HG02588 (cell line): ENCODE measurements around the gene GRIN1.

ENCODE experiments used
- ATAC-seq: cut with Tn5 transposase; IDR thresholded peaks from one replicate; pipeline ENCODE4 v1.9.1; 2021; ENCODE audit warnings: mild to moderate bottlenecking, moderate library complexity; ENCODE audit not compliant: unreplicated experiment

Gene GRIN1

GRCh38 chr9:137173796-137174664, 35.1 kb downstream of the GRIN1 start:
- ATAC-seq, result no peak

DNA sequence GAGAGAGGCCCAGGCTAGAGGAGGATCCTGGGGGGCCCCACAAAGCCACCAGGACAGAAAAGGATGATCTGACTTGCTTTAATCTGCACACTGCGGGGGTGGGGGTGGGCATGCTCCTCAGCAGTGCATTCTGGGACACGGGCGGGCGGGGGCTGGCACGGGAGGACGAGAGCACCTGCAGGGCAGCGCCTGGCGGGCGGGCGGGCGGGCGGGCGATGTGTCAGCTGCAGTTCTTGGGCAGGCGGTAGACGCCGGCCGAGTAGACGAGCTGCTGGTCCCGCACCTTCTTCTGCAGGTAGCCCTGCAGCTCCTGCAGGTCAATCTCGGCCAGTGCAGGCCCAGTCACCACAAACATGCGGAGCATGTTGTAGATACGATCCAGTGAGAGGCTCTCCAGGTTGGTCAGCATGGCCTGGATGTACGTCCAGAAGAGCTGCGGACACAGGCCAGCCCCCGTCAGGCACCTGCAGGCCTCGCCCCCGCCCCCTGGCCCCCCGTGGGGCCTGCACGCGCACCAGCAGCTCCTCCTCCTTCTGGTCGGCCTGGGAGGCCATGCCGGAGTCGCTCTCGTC, 35.9 kb downstream of the GRIN1 start:
- no peak for ATAC-seq

GRCh38 chr9:137175345-137175961, 36.5 kb downstream of the GRIN1 start:
- no peak for ATAC-seq

- no peak for ATAC-seq
Measured at GRCh38 chr9:137176302-137177182, 37.6 kb downstream of the GRIN1 start.

DNA sequence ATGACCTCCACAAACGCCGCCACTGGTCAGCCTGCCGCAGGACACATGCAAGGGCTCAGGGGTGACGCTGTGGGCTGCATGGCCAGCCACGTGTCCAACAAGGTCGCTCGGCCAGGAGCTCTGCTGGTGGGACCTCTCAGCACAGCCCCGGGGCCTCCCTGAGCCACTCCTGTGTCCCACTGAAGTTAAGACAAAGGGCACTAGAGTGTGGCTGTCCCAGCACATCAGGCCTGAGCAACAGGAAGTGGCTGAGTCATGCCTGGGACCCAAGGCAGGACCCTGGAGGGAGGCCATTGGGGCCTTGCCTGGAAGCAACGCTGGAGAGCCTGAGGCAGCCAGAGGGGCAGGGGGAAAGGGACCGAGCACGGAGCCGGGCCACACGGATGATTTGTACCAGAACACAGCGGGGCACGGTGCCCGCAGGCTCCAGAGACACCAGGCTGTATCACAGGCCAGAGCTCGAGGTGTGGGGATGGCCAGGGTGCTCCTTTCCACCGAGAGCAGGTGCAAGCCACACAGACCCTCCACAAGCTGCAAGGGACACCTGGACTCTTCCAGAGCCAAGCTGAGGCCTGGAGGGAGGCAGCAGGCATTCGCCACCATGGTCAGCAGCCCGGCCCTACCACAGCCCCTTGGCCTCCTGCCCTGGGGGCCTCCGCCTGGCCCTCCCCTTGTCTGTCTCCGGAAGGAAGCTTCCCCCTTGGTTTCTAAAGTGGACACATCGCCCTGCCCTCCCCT, 39.4 kb downstream of the GRIN1 start:
- no peak for ATAC-seq

DNA sequence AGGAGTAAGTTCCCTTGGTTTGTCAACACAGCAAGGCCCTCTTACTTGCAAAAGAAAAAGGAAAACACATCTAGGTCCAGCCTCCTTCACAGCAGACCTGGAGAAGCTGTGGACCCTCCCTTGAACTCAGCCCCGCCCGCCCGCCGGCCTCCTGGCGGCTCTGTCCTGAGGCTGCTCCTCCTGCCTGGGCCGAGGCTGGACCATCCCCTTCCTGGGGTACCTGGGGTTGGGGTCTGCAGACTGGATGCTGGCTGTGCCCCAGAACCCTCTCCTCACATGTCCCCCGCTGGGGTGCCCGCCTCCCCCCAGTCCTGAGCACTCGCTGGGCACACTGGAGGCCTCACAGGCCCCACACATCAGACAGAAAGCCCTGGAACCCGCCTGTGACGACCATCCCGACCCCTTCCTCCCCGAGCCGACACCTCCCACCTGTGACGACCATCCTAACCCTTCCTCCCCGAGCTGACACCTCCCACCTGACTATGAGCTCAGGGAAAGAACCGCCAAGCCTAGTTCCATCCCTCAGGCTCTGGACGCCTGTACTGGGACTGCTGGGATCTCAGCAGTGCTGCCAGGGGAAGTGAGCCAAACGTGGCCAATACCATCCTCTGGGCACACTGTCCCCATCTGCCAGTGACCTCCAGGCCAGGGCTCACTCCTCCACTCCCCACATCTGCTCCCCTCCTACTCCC, 40.1 kb downstream of the GRIN1 start:
- ATAC-seq, result no peak

GRCh38 chr9:137179761-137180160, 40.8 kb downstream of the GRIN1 start:
- no peak for ATAC-seq

GRCh38 chr9:137180491-137180890, 41.5 kb downstream of the GRIN1 start:
- no peak for ATAC-seq

DNA sequence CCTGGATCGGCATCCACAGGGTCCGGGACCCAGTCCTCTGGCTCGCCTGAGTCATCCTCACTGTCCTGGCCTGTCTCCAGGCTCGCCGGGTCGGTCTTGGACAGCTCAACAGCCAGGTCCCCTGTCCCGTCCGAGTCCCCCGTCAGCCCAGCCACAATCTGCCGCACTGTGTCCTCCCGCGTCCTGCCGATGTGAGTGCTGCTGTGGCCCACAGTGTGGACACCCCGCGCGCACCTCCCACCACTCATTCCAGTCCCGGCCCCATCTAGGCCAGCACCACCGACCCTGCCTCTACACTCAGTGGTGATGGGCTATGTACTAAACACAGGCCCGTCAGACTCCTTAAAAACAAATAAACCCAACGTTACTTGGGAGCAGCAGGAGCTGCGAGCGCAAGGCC, 42.7 kb downstream of the GRIN1 start:
- no peak for ATAC-seq

DNA sequence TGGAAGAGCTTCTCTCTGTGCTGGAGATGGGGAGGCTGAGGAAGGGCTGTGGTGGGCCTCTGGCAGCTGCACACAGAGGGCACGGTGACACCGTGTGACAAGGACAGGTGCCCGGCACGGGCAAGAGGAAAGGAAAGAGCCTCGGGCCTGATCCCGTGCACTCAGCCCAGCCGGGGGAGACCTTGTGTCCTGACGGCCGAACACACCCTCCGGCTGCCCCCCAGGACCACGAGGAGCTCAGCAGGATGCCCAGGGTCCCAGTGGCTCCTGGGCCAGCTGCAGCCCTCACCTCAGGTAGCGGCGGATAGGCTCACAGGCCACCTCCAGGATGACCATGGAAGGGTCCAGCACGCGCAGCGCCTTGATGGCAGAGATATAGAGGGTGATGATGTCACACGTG, 43.9 kb downstream of the GRIN1 start:
- no peak for ATAC-seq

- ATAC-seq, result no peak
Measured at GRCh38 chr9:137183980-137184595, 45.1 kb downstream of the GRIN1 start.

GRCh38 chr9:137184881-137185660, 46.1 kb downstream of the GRIN1 start:
- ATAC-seq, result no peak

DNA sequence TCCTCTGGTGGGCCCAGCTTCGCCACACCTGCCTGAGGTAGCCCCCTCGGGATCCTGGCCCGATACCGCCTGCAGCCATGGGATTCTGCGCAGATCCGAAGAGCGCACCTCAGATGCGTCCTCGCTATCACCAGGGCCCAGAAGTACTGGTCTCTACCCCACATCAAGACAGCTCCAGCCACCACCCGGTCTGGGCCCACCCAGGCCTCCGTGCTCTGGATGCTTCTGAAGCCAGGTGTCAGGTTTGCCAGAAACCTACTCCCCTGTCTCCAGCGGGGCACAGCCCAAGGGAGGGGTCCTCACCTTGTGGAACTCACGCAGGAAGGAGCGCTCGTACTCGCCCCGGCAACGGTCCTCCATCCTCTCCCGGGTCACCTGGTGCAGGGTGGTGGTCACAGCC, 47.0 kb downstream of the GRIN1 start:
- ATAC-seq, result no peak

- ATAC-seq, result no peak
Measured at GRCh38 chr9:137186385-137186784, 47.4 kb downstream of the GRIN1 start.

GRCh38 chr9:137187386-137187785, 48.4 kb downstream of the GRIN1 start:
- no peak for ATAC-seq

DNA sequence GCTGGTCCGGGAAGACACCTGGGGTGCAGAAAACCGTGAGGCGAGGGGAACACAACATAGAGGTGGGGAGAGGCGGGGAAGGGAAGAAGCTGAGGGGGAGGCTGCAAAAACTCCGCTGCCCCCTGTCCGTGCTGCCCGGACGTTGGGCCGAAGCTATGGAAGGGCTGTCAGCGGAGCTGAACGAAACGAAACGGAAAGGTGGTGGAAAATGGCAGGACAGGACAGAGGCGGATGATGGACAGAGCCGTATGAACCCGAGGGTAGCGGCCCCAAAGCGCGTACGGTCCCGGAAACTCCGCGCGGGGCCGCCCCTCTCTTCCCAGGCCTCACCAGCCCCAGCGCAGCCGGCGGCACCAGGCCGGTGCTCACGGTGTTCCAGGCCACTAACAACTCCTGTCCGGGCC, 49.1 kb downstream of the GRIN1 start:
- ATAC-seq, result no peak

- ATAC-seq, result peak; percentile 73
Measured at GRCh38 chr9:137188490-137189296, 49.7 kb downstream of the GRIN1 start, which contains the start of the genes ANAPC2 and SSNA1. Gene ANAPC2, minus strand, starts transcription at chr9:137188560. Its CDS starts 28 bp downstream, at chr9:137188532. Gene SSNA1, plus strand, starts transcription at chr9:137188676. Its CDS starts 51 bp downstream, at chr9:137188727.
